SK-N-SH treated with all-trans-retinoic acid at 6 μM for 48 hours (cell line): ENCODE data around the gene ZNFX1.

Experiments used
- ATAC-seq: fragments of 200-7000 bp; cut with Tn5 transposase; 3 replicates; pipeline ENCODE4 v1.9.1; 2020; ENCODE audit warnings: mild to moderate bottlenecking, moderate library complexity
- ARNTL ChIP-seq: fragments of 450-650 bp; formaldehyde crosslinking; IDR thresholded peaks from 2 replicates; pipeline ENCODE4 v1.5.0; 2020; ENCODE audit warnings: low read depth, mild to moderate bottlenecking, moderate library complexity, borderline replicate concordance
- CREB5 ChIP-seq: fragments of 250-450 bp; sonication (Bioruptor Pico); IDR thresholded peaks from 2 replicates; pipeline ENCODE4 v1.5.1; 2020; ENCODE audit warnings: low read depth, mild to moderate bottlenecking, moderate library complexity
- CSDC2 ChIP-seq: fragments of 250-450 bp; sonication (Bioruptor Pico); IDR thresholded peaks from 2 replicates; pipeline ENCODE4 v1.5.0; 2020; ENCODE audit warnings: mild to moderate bottlenecking, moderate library complexity
- ESRRG ChIP-seq: fragments of 250-450 bp; sonication (Bioruptor Pico); IDR thresholded peaks from 2 replicates; pipeline ENCODE4 v1.6.1; 2021; ENCODE audit warnings: mild to moderate bottlenecking
- GLIS3 ChIP-seq: fragments of 250-450 bp; sonication (Bioruptor Pico); IDR thresholded peaks from 2 replicates; pipeline ENCODE4 v1.5.0; 2020; ENCODE audit warnings: mild to moderate bottlenecking, moderate library complexity
- OSR1 ChIP-seq: fragments of 250-450 bp; sonication (Bioruptor Pico); IDR thresholded peaks from 2 replicates; pipeline ENCODE4 v1.8.0; 2022; ENCODE audit warnings: moderate library complexity, mild to moderate bottlenecking, inconsistent platforms
- POU6F1 ChIP-seq: fragments of 250-450 bp; sonication (Bioruptor Pico); IDR thresholded peaks from 2 replicates; pipeline ENCODE4 v1.8.0; 2021; ENCODE audit warnings: low read depth, mild to moderate bottlenecking, moderate library complexity, borderline replicate concordance
- PPARA ChIP-seq: fragments of 250-450 bp; sonication (Bioruptor Pico); IDR thresholded peaks from 2 replicates; pipeline ENCODE4 v1.5.0; 2020; ENCODE audit warnings: mild to moderate bottlenecking, borderline replicate concordance
- TOX ChIP-seq: fragments of 250-450 bp; sonication (Bioruptor Pico); IDR thresholded peaks from 2 replicates; pipeline ENCODE4 v1.8.0; 2021; ENCODE audit warnings: mild to moderate bottlenecking, moderate library complexity, borderline replicate concordance
- ZC3H10 ChIP-seq: fragments of 250-450 bp; sonication (Bioruptor Pico); IDR thresholded peaks from 2 replicates; pipeline ENCODE4 v1.5.1; 2021; ENCODE audit warnings: mild to moderate bottlenecking, moderate library complexity
- ZFP30 ChIP-seq: fragments of 450-650 bp; formaldehyde crosslinking; IDR thresholded peaks from 2 replicates; pipeline ENCODE4 v1.5.0; 2022; ENCODE audit warnings: mild to moderate bottlenecking, moderate library complexity
- ZNF565 ChIP-seq: fragments of 450-650 bp; formaldehyde crosslinking; conservative IDR thresholded peaks from 2 replicates; pipeline ENCODE4 v1.5.0; 2020; ENCODE audit warnings: low read depth, mild to moderate bottlenecking, moderate library complexity
- ZNF70 ChIP-seq: fragments of 450-650 bp; formaldehyde crosslinking; IDR thresholded peaks from 2 replicates; pipeline ENCODE4 v1.5.0; 2020; ENCODE audit warnings: mild to moderate bottlenecking, moderate library complexity
- ZNF8 ChIP-seq: fragments of 450-650 bp; formaldehyde crosslinking; IDR thresholded peaks from 2 replicates; pipeline ENCODE4 v1.5.0; 2020; ENCODE audit warnings: mild to moderate bottlenecking, moderate library complexity
- TF ChIP-seq, protein P1 (sequence below): fragments of 250-450 bp; sonication (Bioruptor Pico); IDR thresholded peaks from 2 replicates; pipeline ENCODE4 v1.5.0; 2020; ENCODE audit warnings: mild to moderate bottlenecking, moderate library complexity
- TF ChIP-seq, protein P2 (sequence below): fragments of 250-450 bp; sonication (Bioruptor Pico); IDR thresholded peaks from 2 replicates; pipeline ENCODE4 v1.8.0; 2020; ENCODE audit warnings: mild to moderate bottlenecking, moderate library complexity, borderline replicate concordance

The ZNFX1 gene

DNA sequence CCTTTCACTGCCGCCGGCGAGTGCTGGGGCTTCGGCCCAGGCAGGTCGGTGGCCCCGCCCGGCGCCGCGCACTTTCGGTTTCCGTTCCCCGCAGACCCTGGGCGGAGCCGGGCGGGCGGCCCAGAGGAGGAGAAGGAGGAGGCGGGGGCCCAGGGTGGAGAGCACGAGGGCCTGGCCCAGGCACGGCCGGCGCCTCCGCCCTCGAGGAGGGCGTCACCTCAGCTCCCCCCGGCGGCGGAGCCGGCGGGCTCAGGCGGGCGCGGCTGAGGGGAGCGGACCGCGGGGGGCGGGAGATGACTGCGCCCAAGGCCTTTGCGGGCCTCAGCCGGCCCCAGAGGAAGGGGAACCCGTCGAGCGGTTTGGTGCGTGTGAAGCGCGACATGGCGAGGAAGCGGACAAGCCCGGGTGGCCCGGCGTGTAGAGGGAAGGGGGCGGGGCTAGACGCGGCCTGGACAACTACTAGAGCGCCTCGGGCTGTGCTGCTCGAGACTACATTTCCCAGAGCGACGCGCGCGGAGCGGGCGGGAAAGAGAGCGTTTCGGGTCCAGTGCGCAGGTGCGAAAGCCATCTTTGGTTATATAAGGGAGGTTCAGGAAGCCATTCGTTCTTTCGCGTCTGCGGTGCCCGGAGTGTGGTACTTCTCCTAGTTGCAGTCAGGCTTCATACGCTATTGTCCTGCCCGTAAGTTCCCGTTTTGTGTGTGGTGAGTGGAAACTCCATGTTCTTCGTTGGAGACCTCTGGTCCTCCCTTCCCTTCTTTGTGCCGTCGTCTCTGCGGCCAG lies at the start of gene ZNFX1:
TSS of gene ZNFX1 (minus strand) at position 22 of the 782 bp plus-strand sequence. CDS start 2,218 bp downstream, outside the sequence.
- ATAC-seq, result peak; percentile 90
- TF ChIP-seq ZC3H10 (0 out of 2 replicates have a peak, but pooled peaks have one; percentile 36), ESRRG (CRISPR knock-in tag) (peak; percentile 58; the same call in 1 of the 2 replicates), POU6F1 (CRISPR knock-in tag) (no peak), CSDC2 (CRISPR knock-in tag) (0 out of 2 replicates have a peak, but pooled peaks have one; percentile 47)
- TF ChIP-seq, protein P1, sequence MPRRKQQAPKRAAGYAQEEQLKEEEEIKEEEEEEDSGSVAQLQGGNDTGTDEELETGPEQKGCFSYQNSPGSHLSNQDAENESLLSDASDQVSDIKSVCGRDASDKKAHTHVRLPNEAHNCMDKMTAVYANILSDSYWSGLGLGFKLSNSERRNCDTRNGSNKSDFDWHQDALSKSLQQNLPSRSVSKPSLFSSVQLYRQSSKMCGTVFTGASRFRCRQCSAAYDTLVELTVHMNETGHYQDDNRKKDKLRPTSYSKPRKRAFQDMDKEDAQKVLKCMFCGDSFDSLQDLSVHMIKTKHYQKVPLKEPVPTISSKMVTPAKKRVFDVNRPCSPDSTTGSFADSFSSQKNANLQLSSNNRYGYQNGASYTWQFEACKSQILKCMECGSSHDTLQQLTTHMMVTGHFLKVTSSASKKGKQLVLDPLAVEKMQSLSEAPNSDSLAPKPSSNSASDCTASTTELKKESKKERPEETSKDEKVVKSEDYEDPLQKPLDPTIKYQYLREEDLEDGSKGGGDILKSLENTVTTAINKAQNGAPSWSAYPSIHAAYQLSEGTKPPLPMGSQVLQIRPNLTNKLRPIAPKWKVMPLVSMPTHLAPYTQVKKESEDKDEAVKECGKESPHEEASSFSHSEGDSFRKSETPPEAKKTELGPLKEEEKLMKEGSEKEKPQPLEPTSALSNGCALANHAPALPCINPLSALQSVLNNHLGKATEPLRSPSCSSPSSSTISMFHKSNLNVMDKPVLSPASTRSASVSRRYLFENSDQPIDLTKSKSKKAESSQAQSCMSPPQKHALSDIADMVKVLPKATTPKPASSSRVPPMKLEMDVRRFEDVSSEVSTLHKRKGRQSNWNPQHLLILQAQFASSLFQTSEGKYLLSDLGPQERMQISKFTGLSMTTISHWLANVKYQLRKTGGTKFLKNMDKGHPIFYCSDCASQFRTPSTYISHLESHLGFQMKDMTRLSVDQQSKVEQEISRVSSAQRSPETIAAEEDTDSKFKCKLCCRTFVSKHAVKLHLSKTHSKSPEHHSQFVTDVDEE, result 0 out of 2 replicates have a peak, but pooled peaks have one; percentile 64

DNA sequence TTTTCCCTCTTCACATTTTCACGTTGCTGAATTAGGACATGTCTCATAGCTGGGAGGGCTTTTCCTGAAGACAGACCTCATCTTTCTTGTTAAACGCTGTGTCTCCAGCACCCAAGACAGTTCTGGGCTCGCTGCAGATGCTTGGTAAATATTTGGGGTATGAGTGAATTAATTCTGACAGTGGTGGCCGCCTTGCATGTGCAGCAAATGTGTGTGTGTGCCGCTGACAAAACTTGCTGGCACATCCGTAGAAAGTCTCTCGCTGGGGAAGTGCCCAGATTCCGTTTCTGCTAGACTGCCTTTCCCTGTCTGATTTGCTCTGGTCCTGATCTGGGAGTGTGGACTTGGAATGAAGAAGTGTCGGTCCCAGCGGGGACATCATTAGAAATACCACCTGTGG lies 48.2 kb upstream of the ZNFX1 start:
- peak; percentile 64 for ATAC-seq
- TF ChIP-seq ZNF8 (CRISPR knock-in tag), result no peak
- TF ChIP-seq, protein P1, result no peak
- no peak for TF ChIP-seq ESRRG (CRISPR knock-in tag)
- TF ChIP-seq, protein P2, sequence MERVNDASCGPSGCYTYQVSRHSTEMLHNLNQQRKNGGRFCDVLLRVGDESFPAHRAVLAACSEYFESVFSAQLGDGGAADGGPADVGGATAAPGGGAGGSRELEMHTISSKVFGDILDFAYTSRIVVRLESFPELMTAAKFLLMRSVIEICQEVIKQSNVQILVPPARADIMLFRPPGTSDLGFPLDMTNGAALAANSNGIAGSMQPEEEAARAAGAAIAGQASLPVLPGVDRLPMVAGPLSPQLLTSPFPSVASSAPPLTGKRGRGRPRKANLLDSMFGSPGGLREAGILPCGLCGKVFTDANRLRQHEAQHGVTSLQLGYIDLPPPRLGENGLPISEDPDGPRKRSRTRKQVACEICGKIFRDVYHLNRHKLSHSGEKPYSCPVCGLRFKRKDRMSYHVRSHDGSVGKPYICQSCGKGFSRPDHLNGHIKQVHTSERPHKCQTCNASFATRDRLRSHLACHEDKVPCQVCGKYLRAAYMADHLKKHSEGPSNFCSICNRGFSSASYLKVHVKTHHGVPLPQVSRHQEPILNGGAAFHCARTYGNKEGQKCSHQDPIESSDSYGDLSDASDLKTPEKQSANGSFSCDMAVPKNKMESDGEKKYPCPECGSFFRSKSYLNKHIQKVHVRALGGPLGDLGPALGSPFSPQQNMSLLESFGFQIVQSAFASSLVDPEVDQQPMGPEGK (CRISPR knock-in tag), result no peak
- TF ChIP-seq ZFP30 (CRISPR knock-in tag), result no peak
- no peak for TF ChIP-seq POU6F1 (CRISPR knock-in tag)
- no peak for TF ChIP-seq TOX (CRISPR knock-in tag)
- no peak for TF ChIP-seq GLIS3 (CRISPR knock-in tag)
- no peak for TF ChIP-seq OSR1 (CRISPR knock-in tag)
- no peak for TF ChIP-seq CREB5 (CRISPR knock-in tag)
- no peak for TF ChIP-seq ZNF565 (CRISPR knock-in tag)

DNA sequence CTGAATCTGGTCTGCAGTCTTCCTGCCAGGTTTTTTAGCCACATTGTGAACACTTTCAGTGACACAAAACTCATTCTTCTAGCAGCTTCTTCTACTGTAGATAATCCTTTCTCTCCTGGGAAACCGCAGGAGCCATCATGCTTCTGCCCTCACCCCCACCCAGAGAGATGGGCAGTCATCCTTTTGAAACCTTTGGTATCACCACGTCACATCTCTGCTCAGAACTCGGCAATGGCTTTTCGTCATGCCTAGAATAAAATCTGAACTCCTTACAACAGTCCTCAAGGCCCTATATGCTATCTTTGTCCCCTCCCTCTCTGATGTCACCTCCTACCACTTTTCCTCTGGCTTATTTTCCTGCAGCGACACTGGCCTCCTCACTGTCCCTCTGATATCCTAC lies 46.4 kb upstream of the ZNFX1 start:
- no peak for ATAC-seq
- no peak for TF ChIP-seq ARNTL (CRISPR knock-in tag)
- no peak for TF ChIP-seq PPARA (CRISPR knock-in tag)
- TF ChIP-seq ZC3H10, result no peak
- TF ChIP-seq, protein P2 (CRISPR knock-in tag), result no peak
- TF ChIP-seq, protein P1, result no peak
- TF ChIP-seq CSDC2 (CRISPR knock-in tag), result no peak
- TF ChIP-seq ZNF70 (CRISPR knock-in tag), result no peak
